ENCODE data around the gene MPZL1. TPM values are rescaled to one million over a fixed set of nuclear protein-coding genes. Genes with fewer than 3 reads are reported as not detected.
"Not testable (repeated sequence)": the region's sequence is repeated elsewhere in the genome, so short reads cannot be mapped to it uniquely, and the experiment has no call there.

MPZL1 gene
- total RNA-seq, 1 donor from 2014 or later = 137 TPM

DNA sequence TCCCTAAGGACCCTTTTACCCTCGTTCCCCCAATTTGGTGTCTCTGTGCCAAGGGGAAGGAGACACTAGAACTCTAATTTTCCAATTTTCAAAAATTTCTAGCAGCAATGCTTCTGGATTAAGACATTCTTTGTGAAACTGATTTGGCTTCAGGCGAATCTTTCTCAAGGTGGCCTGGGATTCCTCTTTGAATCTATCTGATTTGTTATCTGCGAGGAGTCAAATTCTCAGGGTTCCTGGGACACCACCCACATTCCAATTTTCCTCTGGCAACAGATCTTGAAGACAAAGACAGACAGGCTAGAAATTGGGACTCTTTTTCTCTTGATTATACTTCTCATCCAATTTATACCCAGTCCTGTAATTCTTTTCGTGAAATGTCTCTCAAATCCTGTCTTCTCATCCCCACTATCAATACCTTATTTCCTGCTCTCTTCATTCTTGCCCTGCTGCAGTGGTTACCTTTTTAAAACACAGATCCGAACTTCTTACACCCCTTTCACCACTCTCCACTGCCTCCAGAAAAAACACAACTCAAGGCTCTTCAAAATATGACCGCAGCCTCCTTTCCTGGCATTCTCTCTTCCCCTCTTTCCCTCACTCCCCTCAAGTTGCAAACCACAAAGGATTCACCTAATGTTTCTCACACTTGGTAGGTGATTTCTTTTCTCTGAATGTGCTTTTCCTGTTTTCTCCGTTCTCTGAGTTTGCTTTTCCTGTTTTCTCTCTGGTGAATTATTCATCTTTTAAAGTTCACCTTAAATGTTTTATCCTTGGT is 2.7 kb upstream of the MPZL1 start:
- DNase-seq (ENCODE audit: low spot score) = no peak

DNA sequence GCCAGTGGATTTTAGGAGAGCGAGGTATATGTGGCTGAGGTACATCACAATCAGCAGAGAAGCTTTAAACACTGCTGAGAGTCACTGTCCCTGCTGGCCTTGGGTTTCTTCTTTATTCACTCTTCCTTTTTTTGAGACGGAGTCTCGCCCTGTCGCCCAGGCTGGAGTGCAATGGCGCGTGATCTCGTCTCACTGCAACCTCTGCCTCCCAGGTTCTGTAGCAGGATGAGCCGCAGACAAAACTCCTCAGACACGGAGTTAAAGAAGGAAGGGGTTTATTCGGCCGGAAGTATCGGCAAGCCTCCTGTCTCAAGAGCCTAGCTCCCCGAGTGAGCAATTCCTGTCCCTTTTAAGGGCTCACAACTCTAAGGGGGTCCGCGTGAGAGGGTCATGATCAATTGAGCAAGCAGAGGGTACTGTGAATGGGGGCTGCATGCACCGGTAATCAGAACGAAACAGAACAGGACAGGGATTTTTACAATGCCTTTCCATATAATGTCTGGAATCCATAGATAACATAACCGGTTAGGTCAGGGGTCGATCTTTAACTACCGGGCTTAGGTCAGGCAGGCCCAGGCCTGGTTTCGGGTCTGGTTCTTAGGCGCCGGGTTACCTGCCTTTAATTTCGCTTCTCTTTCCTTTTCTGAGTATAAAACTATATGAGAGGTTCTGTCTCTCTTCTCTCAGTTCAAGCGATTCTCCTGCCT is 1.9 kb upstream of the MPZL1 start:
- not testable (repeated sequence) for DNase-seq (ENCODE audit: low spot score)

DNA sequence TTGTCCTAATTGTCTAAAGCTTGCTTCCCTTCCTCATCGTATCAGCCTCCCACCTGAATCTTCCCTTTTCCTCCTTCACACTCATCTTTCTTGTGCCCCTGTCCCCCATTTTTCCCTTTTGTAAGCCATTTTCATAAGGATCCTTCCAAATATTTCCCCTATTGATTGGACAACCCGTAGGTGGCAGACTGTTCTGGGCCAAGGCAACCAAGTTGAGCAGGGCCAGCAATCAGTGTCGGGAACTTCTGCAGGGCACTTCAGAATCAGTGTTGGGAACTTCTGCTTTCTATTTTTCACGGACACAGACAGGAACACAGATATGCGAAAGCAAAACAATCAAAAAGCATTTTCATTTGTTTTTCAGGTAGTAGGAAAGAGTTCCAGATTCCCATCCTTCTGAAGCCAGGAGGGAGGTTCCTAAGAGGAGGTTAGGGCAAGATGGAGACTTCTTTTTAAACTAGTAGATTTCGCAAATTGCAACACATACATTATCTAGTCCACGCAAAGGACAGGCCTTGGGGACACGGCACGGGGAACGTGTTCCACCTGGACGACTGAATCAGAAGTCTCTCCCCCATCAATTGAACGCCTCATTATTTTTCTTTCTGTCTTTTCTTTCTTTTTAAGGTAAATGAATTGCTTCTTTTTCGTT is 691 bp upstream of the MPZL1 start:
- DNase-seq (ENCODE audit: low spot score) = peak; percentile 50

DNA sequence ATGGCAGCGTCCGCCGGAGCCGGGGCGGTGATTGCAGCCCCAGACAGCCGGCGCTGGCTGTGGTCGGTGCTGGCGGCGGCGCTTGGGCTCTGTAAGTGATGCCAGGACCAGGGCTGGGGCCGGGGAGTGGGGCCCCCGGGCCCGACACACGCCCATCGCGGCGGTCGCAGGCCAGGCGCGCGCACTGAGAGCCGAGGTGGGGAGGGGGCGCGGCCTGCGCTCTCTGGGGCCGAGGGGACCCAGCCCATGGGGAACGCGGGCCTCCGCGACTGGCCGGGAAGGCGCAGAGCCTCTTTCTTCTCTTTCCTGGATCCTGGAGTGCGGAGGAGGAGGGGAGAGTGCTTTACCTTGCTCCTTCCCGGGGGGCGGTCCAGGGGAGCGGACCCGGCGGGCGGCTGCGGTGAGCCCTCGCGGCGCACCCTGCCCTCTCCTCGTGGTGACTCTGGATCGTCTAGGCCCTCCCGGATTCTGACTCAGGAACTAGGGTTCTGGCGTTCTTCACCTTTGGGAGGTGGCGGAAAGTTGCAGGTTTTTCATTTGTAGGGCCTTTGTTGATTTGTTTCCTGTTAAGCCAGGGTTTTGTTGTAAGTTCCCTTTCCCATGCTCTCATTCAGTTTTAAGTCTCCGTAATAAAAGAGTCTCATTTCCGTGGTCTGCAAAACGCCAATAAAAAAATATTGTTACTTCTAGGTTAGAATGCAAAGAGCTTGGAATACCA is 529 bp downstream of the MPZL1 start:
- DNase-seq (ENCODE audit: low spot score) = peak; percentile 27

DNA sequence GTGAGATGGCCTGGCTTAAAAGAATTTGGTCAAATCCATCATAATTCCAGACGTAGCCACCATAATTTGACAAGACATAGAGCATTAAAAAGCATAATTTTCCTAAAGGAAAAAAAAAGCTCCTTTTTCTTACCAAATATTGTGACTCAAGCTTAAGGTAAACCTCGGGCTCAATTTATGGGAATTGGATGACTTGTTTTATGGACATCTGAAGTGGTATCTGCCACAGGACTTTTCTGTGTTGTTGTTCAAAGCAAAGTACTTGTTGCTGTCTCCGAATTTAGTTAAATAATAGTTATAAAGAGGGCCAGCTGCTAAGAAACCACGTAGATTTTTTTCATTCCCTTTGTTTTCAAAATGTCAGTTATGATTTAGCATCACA is 1.1 kb downstream of the MPZL1 start:
- DNase-seq (ENCODE audit: low spot score) = no peak

DNA sequence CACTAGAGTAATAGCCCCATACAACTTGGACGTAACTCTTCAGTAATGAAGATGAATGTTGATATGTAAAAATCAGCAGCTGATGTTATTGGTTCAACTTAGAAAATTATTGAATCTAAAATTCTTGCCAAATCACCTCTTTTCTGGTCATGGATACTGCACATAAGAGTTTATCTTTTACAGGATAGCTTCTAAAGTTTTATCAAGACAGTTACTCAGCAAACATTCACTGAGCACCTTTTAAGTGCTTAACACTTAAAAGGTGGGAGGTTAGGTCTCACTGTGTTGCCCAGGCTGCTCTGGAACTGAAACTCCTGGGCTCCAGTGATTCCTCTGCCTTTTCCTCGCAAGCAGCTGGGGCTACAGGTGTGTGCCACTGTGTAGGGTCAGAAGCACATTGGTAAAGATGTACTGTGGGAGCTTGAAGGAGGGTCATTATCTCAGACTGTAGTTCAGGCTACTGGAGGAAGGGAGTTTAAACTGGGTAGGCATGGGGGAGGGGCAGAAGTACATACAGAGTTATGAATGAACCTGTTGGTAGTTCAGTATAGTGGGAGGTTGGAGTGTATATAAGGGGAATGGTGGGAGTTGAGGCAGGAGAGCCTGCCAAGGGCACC is 2.0 kb downstream of the MPZL1 start:
- no peak for DNase-seq (ENCODE audit: low spot score)

DNA sequence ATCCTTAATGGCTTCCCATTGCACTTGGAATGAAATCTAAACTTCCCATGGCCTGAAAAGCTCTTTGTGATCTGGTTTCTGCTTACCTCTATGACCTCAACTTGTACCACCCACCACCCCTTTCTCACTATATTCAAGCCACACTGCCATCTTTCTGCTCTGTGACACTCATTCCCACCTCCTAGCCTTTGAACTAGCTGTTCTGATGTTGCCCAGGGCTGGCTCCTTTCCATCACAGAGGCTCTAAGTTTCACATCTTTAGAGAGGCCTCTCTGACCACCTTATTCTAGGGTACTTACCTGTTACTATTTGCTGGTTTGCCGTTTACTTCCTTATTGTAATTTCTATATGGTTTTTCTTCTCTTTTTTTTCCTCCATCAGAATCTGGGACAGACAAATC is 4.2 kb downstream of the MPZL1 start:
- DNase-seq (ENCODE audit: low spot score) = no peak

DNA sequence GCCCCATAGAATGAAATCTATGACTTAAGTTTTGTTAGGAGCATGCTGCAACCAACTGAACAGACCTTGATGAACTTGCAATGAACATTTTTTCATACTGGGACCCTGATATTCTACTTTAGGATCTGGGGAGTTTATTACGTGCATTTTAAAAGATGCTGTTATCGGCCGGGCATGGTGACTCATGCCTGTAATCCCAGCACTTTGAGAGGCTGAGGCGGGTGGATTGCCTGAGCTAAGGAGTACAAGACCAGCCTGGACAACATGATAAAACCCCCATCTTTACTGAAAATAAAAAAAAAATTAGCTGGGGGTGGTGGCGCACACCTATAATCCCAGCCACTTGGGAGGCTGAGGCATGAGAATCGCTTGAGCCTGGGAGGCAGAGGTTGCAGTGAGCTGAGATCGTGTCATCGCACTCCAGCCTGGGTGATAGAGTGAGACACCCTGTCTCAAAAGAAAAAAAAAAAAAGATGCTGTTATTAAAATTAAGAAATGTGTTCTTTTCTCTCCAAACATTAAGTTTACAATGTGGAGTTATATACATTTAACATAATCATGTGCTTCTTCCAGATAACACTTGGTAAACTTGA is 7.1 kb downstream of the MPZL1 start:
- DNase-seq (ENCODE audit: low spot score) = no peak

DNA sequence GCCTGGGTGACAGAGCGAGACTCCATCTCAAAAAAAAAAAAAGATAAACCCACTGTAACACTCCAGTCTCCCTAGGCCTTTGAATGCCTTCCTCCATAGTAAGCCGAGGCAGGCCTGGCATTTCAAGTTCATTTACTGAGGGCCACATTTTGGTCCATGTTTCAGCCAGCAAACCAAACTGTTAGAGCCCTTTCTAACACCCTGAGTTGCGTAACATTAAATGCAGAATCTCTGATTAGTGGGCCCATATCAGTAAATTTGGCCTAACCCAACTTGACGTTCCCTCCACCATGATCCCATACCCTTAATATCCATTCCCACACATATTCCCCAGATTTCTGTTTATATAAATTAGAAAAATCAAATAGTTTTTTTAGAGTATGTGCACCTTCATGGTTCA is 12.4 kb downstream of the MPZL1 start:
- no peak for DNase-seq (ENCODE audit: low spot score)

DNA sequence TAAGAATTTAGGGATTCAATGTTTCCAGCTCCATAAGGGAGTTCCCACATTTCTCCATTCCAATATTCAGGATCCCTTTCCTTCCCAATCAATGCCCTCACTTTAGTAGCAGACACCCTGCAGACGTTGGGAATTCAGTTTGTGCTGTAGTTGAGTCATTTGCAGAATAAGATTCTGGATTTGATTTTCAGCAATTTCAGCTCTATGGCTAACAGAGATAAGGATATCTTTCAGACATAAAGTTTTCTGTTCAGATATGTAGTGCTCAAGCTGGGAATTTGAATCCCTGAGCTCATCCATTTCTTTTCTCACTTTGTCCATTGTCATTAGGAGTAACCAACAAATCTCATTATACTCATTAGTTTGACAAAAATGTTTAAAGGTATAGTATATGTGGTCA is 13.1 kb downstream of the MPZL1 start:
- no peak for DNase-seq (ENCODE audit: low spot score)

DNA sequence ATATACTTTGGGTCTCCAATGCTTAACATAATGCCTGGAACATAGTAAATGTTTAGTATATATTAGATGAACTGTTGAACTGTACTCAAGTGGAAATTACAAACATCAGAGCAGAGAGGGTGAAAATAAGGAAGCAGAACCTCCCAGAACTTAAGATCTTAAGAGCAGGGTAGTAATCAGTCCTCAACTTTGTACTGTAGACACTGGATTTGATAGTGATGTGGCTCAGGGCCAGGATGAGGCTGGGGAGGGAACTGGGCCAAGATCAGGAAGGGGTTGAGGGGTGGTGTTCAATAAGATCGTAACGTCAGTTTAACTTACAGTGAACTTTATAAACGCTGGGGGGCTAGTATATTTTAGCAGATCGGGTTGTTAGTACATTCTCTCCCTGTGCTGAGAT is 15.4 kb downstream of the MPZL1 start:
- DNase-seq (ENCODE audit: low spot score) = no peak

DNA sequence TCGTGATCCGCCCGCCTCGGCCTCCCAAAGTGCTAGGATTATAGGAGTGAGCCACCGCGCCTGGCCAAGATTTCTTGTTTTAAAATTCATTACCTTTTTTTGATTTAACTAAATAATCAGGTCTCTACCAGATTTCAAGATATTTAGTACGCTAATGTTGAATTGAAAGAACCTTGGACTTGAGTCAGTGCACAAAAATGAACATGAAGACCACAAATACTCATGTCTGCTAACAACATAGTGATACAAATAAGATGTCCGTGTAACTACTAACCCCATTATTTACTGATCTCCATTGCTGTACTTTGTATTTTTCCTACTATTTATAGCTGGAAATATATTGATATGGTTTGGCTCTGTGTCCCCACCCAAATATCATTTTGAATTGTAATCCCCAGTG is 16.4 kb downstream of the MPZL1 start:
- DNase-seq (ENCODE audit: low spot score) = no peak

DNA sequence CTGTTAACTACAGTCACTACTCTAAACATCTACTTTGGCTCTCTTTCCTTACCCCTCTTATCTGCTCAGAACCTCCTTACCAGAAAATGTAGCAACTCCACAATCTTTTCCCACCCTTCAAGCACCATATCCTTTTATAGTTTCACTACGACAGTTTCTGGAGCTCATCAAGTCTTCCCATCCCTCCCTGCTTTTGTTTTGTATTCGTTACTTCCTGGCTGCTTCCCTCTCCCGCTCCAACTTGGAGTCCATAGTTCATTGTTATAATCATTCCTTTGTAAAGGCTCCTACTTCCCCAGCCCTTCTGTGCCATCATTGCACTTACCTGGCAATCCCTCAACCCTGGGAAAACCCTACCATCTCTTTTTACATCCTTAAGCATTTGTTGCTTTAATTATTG is 18.0 kb downstream of the MPZL1 start:
- DNase-seq (ENCODE audit: low spot score) = no peak

DNA sequence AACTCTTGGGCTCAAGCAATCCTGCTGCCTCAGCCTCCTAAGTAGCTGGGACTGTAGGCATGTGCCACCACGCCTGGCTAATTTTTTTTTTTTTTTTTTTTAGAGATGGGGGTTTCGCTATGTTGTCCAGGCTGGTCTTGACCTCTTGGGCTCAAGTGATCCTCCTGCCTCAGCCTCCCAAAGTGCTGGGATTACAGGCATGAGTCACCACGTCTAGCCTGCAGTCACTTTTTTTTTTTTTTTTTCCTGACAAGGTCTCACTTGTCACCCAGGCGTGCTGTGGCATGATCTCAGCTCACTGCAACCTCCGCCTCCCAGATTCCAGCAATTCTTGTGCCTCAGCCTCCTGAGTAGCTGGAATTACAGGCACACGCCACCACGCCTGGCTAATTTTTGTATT is 19.3 kb downstream of the MPZL1 start:
- DNase-seq (ENCODE audit: low spot score) = not testable (repeated sequence)

DNA sequence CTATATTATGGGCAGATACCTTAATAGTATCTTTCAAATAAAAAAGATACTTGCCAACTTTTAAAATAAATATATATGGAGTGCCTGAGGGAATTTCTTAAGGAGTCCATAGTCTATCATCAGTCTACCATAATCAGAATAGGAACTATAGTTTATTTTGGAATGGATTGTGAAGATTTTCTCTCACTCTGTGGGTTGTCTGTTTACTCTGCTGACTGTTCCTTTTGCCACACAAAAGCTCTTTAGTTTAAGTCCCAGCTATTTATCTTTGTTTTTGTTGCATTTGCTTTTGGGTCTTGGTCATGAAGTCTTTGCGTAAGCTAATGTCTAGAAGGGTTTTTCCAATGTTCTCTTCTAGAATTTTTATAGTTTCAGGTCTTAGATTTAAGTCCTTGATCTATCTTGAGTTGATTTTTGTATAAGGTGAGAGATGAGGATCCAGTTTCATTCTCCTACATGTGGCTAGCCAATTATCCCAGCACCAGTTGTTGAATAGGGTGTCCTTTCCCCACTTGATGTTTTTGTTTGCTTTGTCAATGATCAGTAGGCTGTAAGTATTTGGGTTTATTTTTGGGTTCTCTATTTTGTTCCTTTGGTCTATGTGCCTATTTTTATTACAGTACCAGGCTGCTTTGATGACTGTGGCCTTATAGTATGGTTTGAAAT is 20.7 kb downstream of the MPZL1 start:
- not testable (repeated sequence) for DNase-seq (ENCODE audit: low spot score)

DNA sequence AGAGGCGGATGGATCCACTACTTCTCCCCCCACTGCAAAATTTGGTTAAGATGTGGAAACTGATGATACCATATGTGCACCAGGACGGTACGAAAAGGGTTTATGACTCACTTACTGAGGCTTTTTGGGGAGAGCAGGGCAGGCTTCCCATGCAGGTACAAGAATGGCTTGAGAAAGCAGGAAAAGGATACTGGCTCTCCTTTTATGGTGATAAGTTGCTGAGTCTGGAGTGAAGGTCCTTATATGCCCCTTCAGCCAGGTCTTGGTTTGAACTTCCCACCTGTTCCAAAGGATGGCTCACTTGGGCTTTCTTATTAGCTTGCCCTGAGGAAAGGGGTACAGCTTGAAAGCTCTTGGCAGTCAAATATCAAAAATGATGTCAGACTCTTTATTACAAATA is 23.1 kb downstream of the MPZL1 start:
- DNase-seq (ENCODE audit: low spot score) = no peak

DNA sequence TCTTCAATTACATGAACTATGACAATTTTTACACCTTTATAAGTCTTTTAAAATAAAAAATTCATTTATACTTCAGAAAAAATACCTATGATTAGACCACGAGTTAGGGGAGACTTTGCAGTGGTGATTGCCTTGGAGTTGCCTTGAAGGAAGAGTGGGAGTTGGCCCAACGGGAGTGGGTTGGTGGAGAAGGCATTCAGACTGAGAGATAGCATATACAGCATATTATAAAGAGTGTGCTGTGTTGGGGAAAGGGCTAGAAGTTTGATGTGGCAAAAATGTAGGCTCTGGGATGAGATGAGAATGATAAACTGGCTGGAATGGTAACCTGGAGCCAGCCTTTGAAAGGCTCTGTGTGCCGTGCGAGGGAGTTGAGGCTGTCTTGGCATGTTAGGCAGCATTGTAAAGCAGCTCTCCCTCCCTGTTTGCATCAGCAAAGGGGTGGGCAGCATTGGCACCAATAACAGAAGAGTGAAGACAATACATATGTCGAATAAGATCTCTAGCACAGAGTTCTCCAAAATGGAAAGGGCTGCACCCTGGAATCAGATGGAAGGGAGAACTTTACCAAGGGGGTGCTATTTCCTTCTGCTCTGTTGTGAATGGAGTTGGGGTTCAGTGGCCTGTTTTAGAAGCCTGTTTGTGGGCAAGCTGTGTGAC is 24.4 kb downstream of the MPZL1 start:
- DNase-seq (ENCODE audit: low spot score) = no peak

DNA sequence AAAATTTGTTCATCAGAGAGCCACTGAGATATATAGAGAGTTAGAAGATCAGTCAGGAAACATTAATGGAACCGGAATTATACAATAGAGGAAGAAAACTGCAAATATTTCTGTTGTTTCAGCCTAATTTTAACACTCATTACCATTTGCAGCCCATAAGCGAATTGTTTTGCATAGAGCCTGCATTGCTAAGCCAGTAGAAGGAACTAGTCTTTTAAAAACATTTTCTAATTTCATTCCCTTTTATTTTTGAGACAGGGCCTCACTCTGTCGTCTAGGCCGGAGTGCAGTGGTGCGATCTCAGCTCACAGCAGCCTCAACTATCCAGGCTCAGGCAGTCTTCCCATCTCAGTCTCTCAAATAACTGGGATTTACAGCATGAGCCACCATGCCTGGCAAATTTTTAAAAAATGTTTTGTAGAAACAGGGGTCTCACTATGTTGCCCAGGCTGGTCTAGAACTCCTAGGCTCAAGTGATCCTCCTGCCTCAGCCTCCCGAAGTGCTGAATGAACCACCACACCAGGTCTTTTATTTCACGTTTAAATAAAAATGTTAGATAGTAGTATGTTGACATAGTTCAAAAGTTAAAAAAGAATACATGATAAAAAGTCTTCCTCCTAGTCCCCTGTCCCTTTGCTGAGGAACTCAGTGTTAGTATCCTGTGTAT is 25.3 kb downstream of the MPZL1 start:
- DNase-seq (ENCODE audit: low spot score) = no peak

DNA sequence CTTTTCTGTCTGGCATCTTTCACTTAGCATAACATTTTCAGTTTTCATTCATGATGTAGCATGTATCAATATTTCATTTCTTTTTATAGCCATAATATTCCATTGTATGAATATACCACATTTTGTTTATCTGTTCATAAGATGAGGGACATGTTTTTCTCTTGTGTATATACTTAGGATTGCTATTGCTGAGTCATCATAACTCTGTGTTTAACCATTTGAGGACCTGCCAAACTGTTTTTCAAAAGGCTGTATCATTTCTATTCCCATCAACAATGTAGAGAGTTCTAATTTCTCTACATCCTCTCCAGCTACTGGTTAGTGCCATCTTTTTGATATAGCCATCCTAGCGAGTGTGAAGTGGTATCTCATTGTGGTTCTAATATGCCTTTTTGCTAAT is 26.2 kb downstream of the MPZL1 start:
- DNase-seq (ENCODE audit: low spot score) = no peak

DNA sequence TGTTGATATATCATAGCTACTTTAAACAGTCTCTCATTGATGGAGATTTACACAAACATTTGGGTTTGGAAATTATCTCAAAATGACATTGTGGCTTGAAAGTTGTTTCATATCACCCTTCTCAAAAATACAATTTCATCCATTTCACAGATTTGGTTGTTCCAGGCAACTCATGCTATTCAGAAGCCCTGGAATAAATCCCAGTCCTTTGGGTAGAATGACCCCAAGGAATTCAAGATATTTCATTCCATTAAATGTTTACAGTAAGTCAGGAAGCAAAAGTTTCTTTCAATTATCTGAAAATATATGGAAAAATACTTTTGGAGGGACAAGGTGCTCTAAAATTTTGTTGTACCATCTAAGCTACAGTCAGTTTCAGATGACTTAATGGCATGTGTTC is 27.1 kb downstream of the MPZL1 start:
- no peak for DNase-seq (ENCODE audit: low spot score)

All from mucosa of gallbladder (tissue), 1 donor.